DND-41 (cell line): ENCODE data around the gene PANK1.

Experiments
- ATAC-seq: fragments of 200-7000 bp; cut with Tn5 transposase; 3 replicates; pipeline ENCODE4 v1.9.1; 2021; ENCODE audit warnings: low read depth; ENCODE audit not compliant: insufficient read depth
- DNase-seq: peaks from one replicate; pipeline ENCODE4 v3.0.0-alpha.2; 2020
- H2AFZ ChIP-seq: 2 replicates; pipeline ENCODE4 v1.6.0; 2012; ENCODE audit warnings: low read depth, low read length
- H3K27ac ChIP-seq: 2 replicates; pipeline ENCODE4 v1.5.1; 2012; ENCODE audit warnings: low read length, inconsistent platforms
- H3K27me3 ChIP-seq: fragments of 200-600 bp; sonication (generic); 2 replicates; pipeline ENCODE4 v1.6.0; 2012; ENCODE audit warnings: low read length, mild to moderate bottlenecking, inconsistent platforms; ENCODE audit not compliant: insufficient read depth, poor library complexity
- H3K36me3 ChIP-seq: 2 replicates; pipeline ENCODE4 v1.5.1; 2012; ENCODE audit warnings: low read length, inconsistent platforms; ENCODE audit not compliant: insufficient read depth
- H3K4me1 ChIP-seq: 2 replicates; pipeline ENCODE4 v1.5.1; 2012; ENCODE audit warnings: mild to moderate bottlenecking, low read length; ENCODE audit not compliant: insufficient read depth
- H3K4me2 ChIP-seq: 2 replicates; pipeline ENCODE4 v1.6.0; 2012; ENCODE audit warnings: mild to moderate bottlenecking, moderate library complexity, low read length, inconsistent platforms; ENCODE audit not compliant: insufficient read depth
- H3K4me3 ChIP-seq, 2 experiments: fragments of 200-600 bp in 1 of 2; shearing (Covaris generic) in 1 of 2; 2 replicates each; pipeline ENCODE4 v1.5.1; 2012 to 2016; ENCODE audit warnings: inconsistent platforms in 2 of 2, low read length in 2 of 2, mild to moderate bottlenecking in 2 of 2, low read depth in 1 of 2, moderate library complexity in 1 of 2
- H3K79me2 ChIP-seq: 2 replicates; pipeline ENCODE4 v1.6.0; 2012; ENCODE audit warnings: low read length, inconsistent platforms; ENCODE audit not compliant: insufficient read depth
- H3K9ac ChIP-seq: 2 replicates; pipeline ENCODE4 v1.6.0; 2012; ENCODE audit warnings: low read depth, mild to moderate bottlenecking, inconsistent platforms, low read length, moderate library complexity
- H3K9me3 ChIP-seq: 2 replicates; pipeline ENCODE4 v1.5.1; 2012; ENCODE audit warnings: low read length, moderate library complexity, mild to moderate bottlenecking, inconsistent platforms; ENCODE audit not compliant: insufficient read depth, severe bottlenecking
- H4K20me1 ChIP-seq: 2 replicates; pipeline ENCODE4 v1.6.0; 2012; ENCODE audit warnings: low read length; ENCODE audit not compliant: insufficient read depth
- CTCF ChIP-seq: IDR thresholded peaks from 2 replicates; pipeline ENCODE4 v1.5.1; 2012; ENCODE audit warnings: borderline replicate concordance, low read length, moderate library complexity, mild to moderate bottlenecking; ENCODE audit not compliant: poor library complexity, severe bottlenecking; ENCODE audit errors: extremely low read depth
- EZH2 ChIP-seq: IDR thresholded peaks from 3 replicates; pipeline ENCODE4 v1.6.1; 2012; ENCODE audit warnings: borderline replicate concordance, low read depth, mild to moderate bottlenecking, moderate library complexity, low read length, inconsistent platforms; ENCODE audit not compliant: severe bottlenecking

The PANK1 gene

GRCh38 chr10:89534826-89535166, 110.2 kb downstream of the PANK1 start:
- ATAC-seq, result no peak
- Histone ChIP-seq H3K9ac (no peak overlapping the region), H3K79me2 (no peaks in the 10 kb centered on the region), H3K36me3 (no peaks in the 10 kb centered on the region), H3K4me1 (no peaks in the 10 kb centered on the region), H2AFZ (no peak overlapping the region), H4K20me1 (no peaks in the 10 kb centered on the region), H3K27ac (no peak overlapping the region), H3K9me3 (no peaks in the 10 kb centered on the region), H3K4me3 (no peak overlapping the region), H3K4me2 (no peak overlapping the region), H3K27me3 (peaks cover 2% of the 10 kb centered on the region)
- TF ChIP-seq EZH2 (no peak), CTCF (no peak)
- no peak for DNase-seq
